NCI-H2196 treated with DMSO at 0.1 percent for 48 hours (cell line): ENCODE data around the gene KLF8.
A peak's percentile ranks its signal among the peaks of the same experiment; 100 is the strongest.
"Not testable (repeated sequence)": the region's sequence is repeated elsewhere in the genome, so short reads cannot be mapped to it uniquely, and the experiment has no call there.

Experiments
- DNase-seq: peaks from one replicate; lab custom pipeline; 2025; ENCODE audit not compliant: unreplicated experiment; lab: John Stamatoyannopoulos, UW

KLF8 gene

DNA sequence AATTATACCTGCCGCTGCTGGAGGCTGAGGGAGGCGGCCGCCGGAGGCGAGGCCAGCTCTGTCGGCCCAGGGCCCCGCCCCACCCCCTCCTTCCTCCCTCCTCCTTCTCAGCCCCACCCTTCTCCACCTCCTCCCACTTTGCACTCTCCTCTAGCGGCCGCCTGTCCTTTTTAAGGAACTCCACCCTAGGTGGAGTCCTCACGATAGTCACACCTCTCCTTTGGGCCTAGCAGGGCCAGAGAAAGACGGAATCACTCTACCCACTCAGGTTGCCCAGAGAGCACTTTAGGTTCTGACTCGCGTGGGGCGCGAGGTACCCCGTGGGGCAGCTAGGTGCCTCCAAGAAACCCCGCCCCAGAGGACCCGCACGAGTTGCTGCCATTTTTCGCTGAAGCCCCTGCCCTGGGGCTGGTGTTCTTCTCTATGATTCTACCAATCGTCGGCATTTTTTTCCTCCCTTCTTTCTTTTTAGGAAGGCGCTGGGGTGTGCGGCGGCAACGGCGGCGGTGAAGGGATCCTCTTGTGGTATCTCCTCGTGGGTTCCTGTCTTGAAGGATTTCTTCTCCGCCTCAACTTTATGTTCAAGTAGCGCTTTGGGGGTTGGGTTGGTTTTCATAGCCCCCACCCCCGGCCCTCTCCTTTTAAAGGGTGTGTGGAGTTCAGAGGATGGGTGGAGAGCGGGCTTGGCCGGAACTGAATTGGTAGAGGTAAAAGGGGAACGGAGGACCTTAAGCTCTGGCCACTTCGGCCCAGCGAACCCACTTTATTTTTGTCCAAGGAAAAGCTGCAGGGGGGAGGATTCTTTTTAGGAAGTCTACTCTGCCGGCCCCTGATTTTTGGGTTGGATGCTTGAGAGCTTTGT, at the start of gene KLF8:
Gene KLF8 (plus strand): TSS at position 136 of the 862 bp plus-strand sequence. CDS start 979 bp downstream, outside the sequence.
- no peak for DNase-seq

DNA sequence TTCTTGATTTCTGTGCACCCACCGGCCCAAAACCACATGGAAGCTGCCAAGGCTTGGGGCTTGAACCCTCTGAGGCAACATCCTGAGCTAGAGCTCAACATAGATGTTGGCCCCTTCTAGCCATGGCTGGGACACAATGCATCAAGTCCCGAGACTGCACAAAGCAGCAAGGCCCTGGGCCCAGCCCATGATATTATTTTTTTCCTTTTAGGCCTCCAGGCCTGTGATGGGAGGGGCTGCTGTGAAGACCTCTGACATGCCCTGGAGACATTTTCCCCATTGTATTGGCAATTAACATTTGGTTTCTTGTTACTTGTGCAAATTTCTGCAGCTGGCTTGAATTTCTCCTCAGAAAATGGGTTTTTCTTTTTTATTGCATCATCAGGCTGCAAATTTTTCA, 25.2 kb upstream of the KLF8 start:
- not testable (repeated sequence) for DNase-seq

DNA sequence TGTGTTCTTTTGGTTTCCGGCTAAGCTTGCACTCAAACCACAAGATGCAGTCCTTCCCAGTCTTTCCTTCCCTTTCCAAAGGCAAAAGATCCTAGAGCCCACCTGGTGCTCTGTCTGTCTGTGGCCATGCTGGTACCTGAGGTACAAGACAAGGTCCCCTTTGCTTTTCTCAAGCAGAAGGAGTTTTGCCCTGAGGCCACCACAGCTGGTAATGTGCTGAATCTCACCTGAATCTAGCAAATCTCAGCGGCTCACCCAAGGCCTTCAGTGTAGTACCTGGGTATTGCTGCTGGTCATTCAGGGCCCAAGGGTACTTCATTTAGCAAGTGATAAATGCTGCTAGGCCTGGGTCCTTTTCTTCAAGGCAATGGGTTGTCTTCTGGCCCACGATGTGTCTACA, 20.5 kb upstream of the KLF8 start:
- DNase-seq, result no peak

DNA sequence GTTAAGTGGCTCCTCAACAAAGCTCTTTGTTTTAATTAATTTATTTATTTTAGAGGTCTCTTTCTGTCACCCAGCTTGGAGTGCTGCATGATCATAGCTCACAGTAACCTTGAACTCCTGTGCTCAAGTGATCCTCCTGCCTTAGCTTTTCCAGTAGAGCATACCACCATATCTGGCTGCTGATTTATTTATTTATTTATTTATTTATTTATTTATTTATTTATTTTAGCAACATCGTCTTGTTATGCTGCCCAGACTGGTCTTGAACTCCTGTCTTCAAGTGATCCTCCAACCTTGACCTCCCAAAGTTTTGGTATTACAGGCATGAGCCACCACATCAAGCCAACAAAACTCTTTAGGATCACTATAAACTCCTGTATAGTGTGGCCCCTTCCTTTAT, 15.8 kb upstream of the KLF8 start:
- DNase-seq, result no peak

- DNase-seq, result no peak
Measured at GRCh38 chrX:56219700-56220099, 12.5 kb upstream of the KLF8 start.

- no peak for DNase-seq
Measured at GRCh38 chrX:56221101-56221500, 11.1 kb upstream of the KLF8 start.

GRCh38 chrX:56222473-56223000, 9.6 kb upstream of the KLF8 start:
- DNase-seq, result no peak

- DNase-seq, result no peak
Measured at GRCh38 chrX:56226980-56227379, 5.2 kb upstream of the KLF8 start.

- no peak for DNase-seq
Measured at GRCh38 chrX:56228914-56229313, 3.2 kb upstream of the KLF8 start.

DNA sequence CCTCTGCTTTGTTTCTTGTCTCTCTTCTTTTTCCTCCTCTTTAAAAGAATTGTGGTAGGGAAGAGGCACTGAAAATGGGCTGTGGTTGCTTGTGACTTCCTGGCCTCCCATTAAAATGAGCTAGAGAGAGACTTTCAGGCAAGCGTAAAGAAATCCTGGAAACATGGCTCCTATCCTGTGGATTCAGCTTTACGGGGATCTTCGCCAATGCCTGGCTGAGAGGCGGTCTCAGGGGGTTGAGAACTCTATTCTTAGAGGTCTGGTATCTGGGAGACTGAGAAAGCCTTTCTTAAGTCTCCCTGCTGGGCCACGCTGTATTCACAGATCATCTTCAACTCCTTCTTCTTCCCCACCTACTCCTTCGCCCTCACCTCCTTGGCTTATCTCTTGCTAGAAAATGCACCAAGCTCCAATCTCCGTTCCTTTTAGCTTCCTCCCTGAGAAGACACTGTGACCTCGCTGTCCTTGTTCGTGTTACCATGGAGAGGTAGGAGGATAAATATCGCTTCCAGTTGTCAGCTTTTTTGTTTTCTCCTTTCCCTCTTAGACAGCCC, 542 bp upstream of the KLF8 start:
- DNase-seq, result no peak

DNA sequence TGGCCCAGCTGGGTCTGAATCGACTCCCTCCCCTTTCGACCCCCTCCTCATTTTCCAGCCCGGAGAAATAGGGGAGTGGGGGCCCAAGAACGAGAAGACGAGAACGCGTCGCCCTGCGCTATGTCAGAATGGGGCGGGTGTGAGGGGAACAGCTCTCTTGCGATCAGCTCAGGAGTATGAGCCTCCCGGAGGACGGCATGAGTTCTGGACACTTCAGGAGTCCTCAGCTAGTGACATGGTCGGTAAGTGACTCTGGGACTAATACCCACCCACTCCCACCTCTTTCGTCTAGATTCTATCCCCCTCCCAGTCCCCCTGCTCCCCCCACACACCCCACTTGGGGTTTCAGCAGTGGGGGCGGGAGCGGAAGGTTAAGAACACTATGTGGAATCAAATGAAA, 944 bp downstream of the KLF8 start:
- DNase-seq, result no peak

DNA sequence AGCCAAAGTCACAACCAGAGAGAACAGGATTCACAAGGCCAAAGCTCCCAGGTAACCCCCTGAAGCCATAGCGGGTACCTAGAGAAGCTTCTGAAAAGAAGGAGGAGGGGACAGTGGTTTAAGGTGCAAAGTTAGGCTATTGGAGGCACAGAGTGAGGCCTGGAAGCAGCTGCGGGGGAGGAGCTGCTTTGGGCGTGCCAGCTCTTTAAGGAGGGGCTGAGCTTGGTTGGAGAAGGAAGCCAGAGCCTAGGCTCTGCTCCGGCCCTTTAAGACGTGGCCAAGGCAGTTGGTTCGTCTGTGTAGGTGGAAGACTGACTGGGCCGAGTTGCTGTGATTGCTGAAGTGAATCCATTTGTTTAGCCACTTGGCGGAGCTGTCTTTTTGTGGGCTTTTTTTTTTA, 1.5 kb downstream of the KLF8 start:
- no peak for DNase-seq

DNA sequence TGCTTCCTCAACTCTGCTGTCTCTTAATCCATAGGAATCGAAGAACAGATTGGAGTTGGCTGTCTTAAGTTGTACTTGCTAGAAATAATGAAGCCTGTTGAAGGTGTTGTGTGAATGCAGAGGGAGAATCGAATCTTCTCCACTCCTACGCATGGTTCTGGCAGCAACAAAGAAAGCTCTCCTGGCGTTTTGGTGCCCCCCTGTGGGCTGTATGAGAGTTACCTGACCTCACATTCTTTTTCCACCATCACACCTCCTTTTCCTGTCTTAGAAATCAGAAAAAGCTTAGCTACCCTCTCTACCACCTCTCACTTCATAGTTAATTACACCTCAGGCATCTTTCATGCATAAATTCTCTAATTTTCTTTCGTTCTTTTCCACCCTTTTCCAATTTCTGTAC, 16.3 kb downstream of the KLF8 start:
- peak; percentile 2 for DNase-seq

DNA sequence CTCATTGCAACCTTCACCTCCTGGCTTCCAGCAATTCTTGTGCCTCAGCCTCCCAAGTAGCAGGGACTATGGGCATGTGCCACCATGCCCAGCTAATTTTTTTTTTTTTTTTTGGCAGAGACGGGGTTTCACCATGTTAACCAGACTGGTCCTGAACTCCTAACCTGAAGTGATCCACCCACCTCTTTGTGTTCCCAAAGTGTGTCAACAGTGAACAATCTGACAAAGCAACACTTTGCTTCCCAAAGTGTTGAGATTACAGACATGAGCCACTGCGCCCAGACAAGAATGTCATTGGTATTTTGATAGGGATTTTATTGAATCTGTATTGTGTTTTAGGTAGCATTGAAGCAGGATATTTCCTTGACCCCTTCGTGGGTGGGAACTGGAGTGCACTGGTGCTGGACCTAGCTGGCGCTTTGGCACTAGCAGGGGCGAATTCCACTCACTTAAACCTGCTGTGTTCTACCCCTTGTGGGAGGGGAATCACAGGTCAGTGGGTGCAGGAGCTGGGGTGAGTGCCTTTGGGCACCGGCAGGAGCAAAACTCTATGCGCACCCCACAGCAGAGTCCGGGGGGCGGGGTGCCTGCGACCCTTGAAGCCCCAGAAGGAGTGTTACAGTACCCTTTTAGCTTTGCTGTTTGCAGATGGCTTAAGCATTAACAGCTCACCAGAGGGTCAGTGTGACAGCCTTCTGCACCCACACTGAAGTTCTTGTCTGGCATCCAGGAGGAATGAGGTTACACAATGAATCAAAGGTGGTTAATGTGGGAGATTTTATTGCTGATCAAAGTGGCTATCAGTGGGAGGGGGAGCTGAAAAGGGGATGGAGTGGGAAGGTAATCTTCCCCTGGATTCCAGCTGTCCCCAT, 21.9 kb downstream of the KLF8 start:
- DNase-seq, result no peak

DNA sequence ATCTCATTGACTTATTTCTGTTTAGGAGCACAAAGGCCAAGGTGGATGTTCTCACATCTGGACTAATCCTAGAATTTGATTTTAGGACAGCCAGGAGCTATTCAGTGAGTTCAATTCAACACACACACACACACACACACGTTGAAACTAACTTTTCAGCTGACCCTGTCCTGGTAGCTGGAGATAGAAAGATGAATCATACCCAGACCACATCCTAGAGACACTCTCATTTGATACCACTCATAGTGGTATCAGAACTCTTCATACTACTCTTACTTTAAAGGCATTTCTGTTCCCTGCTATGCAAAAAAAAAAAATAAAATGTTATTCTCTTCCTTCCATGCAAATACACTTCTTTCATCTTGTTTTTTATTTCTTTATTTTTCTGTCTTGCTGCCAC, 36.7 kb downstream of the KLF8 start:
- no peak for DNase-seq

DNA sequence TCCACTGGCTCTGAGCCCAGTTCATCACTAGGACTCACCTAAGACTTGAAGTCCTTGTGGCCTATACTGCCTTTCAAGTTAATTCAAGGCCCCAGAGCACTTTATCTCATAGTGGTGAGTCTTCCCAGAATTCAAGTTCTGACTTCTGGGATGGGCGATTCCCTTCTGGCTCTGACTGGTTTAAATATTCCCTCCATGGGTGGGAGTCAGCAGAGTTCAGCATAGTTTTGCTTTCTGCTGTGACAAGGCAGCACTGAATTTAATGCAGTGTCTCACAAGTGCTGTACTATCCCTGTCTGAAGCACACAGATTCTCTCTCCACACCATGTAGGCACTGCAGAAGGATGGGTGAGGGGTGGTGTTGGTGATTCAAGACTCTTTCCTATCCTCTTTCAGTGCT, 46.5 kb downstream of the KLF8 start:
- DNase-seq, result no peak

GRCh38 chrX:56279863-56280262, 47.7 kb downstream of the KLF8 start:
- no peak for DNase-seq

- DNase-seq, result no peak
Measured at GRCh38 chrX:56281789-56282188, 49.6 kb downstream of the KLF8 start.

DNA sequence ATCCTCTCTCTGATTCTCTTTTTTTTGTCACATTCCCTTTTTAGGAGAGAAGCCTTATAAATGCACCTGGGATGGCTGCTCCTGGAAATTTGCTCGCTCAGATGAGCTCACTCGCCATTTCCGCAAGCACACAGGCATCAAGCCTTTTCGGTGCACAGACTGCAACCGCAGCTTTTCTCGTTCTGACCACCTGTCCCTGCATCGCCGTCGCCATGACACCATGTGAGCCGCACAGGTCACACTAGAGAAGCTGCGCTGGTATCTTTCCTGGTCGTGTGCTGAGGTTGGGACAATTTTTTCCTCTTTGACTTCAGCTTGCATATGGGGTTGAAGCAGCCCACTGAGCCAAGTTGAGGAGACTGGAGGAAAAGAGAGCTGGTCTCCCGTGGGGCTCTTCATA, 52.1 kb downstream of the KLF8 start:
- DNase-seq, result no peak

GRCh38 chrX:56288608-56289007, 56.5 kb downstream of the KLF8 start:
- DNase-seq, result no peak

GRCh38 chrX:56289449-56289848, 57.3 kb downstream of the KLF8 start:
- no peak for DNase-seq

DNA sequence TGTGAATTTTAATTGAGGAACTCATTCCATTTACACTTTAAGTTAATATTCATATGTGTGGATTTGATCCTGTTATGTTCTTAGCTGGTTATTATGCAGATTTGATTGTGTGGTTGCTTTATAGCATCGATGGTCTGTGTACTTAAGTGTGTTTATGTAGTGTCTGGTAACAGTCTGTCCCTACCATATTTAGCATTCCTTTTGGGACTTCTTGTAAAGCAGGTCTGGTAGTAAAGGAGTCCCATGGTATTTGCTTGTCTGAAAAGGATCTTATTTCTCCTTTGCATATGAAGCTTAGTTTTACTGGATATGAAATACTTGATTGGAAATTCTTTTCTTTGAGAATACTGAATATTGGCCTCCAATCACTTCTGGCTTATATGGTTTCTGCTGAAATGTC, 76.6 kb downstream of the KLF8 start:
- no peak for DNase-seq
